Measurements from ENCODE around the gene DNAJC7.
A peak's percentile ranks its signal among the peaks of the same experiment; 100 is the strongest.
"Not testable (repeated sequence)": the region's sequence is repeated elsewhere in the genome, so short reads cannot be mapped to it uniquely, and the experiment has no call there.

The DNAJC7 gene

GRCh38 chr17:41941168-41941567 lies 76.1 kb downstream of the DNAJC7 start:
- no peak for ATAC-seq
- no peak overlapping the region for H3K27ac Mint-ChIP-seq
- H3K4me1 Mint-ChIP-seq = no peaks in the 10 kb centered on the region
- no peak for DNase-seq (ENCODE audit: low spot score in 2 of 2)
- no peak overlapping the region for H3K4me3 Mint-ChIP-seq
- H3K9me3 Mint-ChIP-seq = no peaks in the 10 kb centered on the region
- no peaks in the 10 kb centered on the region for H3K36me3 Mint-ChIP-seq

GRCh38 chr17:41939693-41940090 lies 77.5 kb downstream of the DNAJC7 start:
- no peaks in the 10 kb centered on the region for H3K4me1 Mint-ChIP-seq
- H3K36me3 Mint-ChIP-seq = no peaks in the 10 kb centered on the region
- H3K4me3 Mint-ChIP-seq = no peak overlapping the region
- DNase-seq (ENCODE audit: low spot score in 2 of 2) (no peak), ATAC-seq (no peak)
- no peak overlapping the region for H3K27ac Mint-ChIP-seq
- H3K9me3 Mint-ChIP-seq = no peaks in the 10 kb centered on the region

GRCh38 chr17:41939044-41939692 lies 78.1 kb downstream of the DNAJC7 start:
- Mint-ChIP-seq H3K4me3 (no peak overlapping the region), H3K27ac (no peak overlapping the region), H3K36me3 (no peaks in the 10 kb centered on the region), H3K9me3 (no peaks in the 10 kb centered on the region), H3K4me1 (no peaks in the 10 kb centered on the region)
- DNase-seq (ENCODE audit: low spot score in 2 of 2) (no peak), ATAC-seq (no peak)

GRCh38 chr17:41937970-41938954 lies 79.0 kb downstream of the DNAJC7 start:
- H3K27ac Mint-ChIP-seq = no peak overlapping the region
- no peaks in the 10 kb centered on the region for H3K9me3 Mint-ChIP-seq
- no peak overlapping the region for H3K4me3 Mint-ChIP-seq
- H3K4me1 Mint-ChIP-seq = no peaks in the 10 kb centered on the region
- ATAC-seq (no peak), DNase-seq (ENCODE audit: low spot score in 2 of 2) (no peak)
- no peaks in the 10 kb centered on the region for H3K36me3 Mint-ChIP-seq

GRCh38 chr17:41935641-41936040 lies 81.6 kb downstream of the DNAJC7 start:
- Mint-ChIP-seq H3K4me3 (no peak overlapping the region), H3K36me3 (peaks cover 3% of the 10 kb centered on the region), H3K27ac (no peak overlapping the region), H3K4me1 (peaks cover 14% of the 10 kb centered on the region), H3K9me3 (no peaks in the 10 kb centered on the region)
- DNase-seq (ENCODE audit: low spot score in 2 of 2) (no peak), ATAC-seq (no peak)

- ATAC-seq (no peak), DNase-seq (ENCODE audit: low spot score in 2 of 2) (no peak)
- H3K4me1 Mint-ChIP-seq = peaks cover 34% of the 10 kb centered on the region
- H3K9me3 Mint-ChIP-seq = no peaks in the 10 kb centered on the region
- peaks cover 10% of the 10 kb centered on the region for H3K36me3 Mint-ChIP-seq
- no peak overlapping the region for H3K4me3 Mint-ChIP-seq
- H3K27ac Mint-ChIP-seq = no peak overlapping the region
These were observed 84.3 kb downstream of the DNAJC7 start for GRCh38 chr17:41932816-41933389.

- not testable (repeated sequence) for H3K27ac Mint-ChIP-seq
- H3K4me3 Mint-ChIP-seq = peak overlapping the region; percentile 91
These were observed 85.5 kb downstream of the DNAJC7 start for GRCh38 chr17:41931715-41932114.

GRCh38 chr17:41930833-41931156 lies 86.4 kb downstream of the DNAJC7 start:
- not testable (repeated sequence) for DNase-seq (ENCODE audit: low spot score in 2 of 2); H3K36me3 Mint-ChIP-seq; H3K9me3 Mint-ChIP-seq
- H3K4me3 Mint-ChIP-seq = peak overlapping the region; percentile 91
- ATAC-seq = peak; percentile 68
- H3K4me1 Mint-ChIP-seq = peaks cover 34% of the 10 kb centered on the region
- peak overlapping the region; percentile 94 for H3K27ac Mint-ChIP-seq

More at GRCh38 chr17:41931715-41932114, 85.5 kb downstream of the DNAJC7 start:
- not testable (repeated sequence) for H3K36me3 Mint-ChIP-seq; DNase-seq (ENCODE audit: low spot score in 2 of 2); H3K9me3 Mint-ChIP-seq; ATAC-seq
- peaks cover 34% of the 10 kb centered on the region for H3K4me1 Mint-ChIP-seq

- Mint-ChIP-seq H3K9me3 (no peaks in the 10 kb centered on the region), H3K4me3 (peak within 1 kb of the TSS; percentile 91), H3K4me1 (peaks cover 34% of the 10 kb centered on the region), H3K27ac (peak within 1 kb of the TSS; percentile 94), H3K36me3 (peaks cover 10% of the 10 kb centered on the region)
- ATAC-seq (peak; percentile 99), DNase-seq (ENCODE audit: low spot score in 2 of 2) (peak; percentile 84 to 95)
These were observed 87.0 kb downstream of the DNAJC7 start, which contains the start of gene ODAD4 for GRCh38 chr17:41930009-41930832. Gene ODAD4, plus strand, starts transcription at chr17:41930617. Its CDS starts 107 bp downstream, at chr17:41930724.

GRCh38 chr17:41928693-41929251 lies 88.5 kb downstream of the DNAJC7 start:
- no peak for ATAC-seq
- H3K4me3 Mint-ChIP-seq = peak overlapping the region; percentile 91
- H3K9me3 Mint-ChIP-seq = no peaks in the 10 kb centered on the region
- H3K27ac Mint-ChIP-seq = peak overlapping the region; percentile 94
- DNase-seq (ENCODE audit: low spot score in 2 of 2) = no peak
- H3K36me3 Mint-ChIP-seq = peaks cover 10% of the 10 kb centered on the region
- peaks cover 34% of the 10 kb centered on the region for H3K4me1 Mint-ChIP-seq

All from stimulated activated effector memory CD8-positive, alpha-beta T cell treated with anti-CD3 and anti-CD28 coated beads, Interleukin-12 subunit alpha, Interleukin-12 subunit beta, amount 100 ng/mL, for 72 hours (primary cell).